HG03196 (cell line): Measurements from ENCODE around the gene ACKR3.

Source experiments
- ATAC-seq: cut with Tn5 transposase; IDR thresholded peaks from one replicate; pipeline ENCODE4 v1.9.1; 2021; ENCODE audit not compliant: unreplicated experiment

ACKR3 gene

GRCh38 chr2:236568068-236568921 is 1.3 kb upstream of the ACKR3 start:
- peak; percentile 43 for ATAC-seq

- ATAC-seq, result no peak
These were observed 578 bp upstream of the ACKR3 start for GRCh38 chr2:236568922-236569572.

DNA sequence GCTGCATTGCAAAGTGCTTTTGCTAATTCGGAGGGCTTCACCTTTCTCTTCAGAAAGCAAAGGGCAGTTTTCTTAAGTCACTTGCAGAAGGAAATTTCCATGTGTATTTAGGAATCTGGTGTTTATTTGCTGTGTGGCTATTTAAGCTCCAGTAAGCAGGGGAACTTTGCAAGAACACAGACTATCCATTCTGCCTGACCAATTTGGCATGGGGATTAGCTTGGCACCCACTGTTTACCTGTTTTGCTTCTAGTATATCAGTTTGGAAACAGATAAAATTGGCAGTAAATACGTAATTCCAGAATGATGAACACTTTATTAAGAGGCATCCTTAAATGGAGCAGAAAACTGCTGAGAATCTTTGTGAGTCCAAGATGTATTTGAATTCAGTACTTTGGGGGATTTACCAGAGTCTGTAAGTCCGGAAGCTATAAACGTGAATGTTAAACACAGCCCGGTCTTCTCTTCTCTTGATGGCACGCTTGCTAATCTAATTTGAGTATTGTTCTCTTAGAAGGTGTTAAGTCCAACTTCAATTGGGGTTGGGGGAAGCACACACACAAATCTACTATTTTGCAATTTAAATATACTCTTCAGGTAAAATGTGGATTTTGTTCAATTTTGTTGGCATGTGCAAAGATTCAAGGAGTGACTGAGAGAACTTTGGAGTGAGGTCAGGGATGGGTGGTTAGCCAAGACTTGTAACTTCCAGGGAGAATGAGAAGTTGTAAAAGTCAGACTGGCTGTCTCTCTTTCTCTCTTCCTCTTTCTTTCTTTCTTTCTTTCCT is 650 bp downstream of the ACKR3 start:
- no peak for ATAC-seq

GRCh38 chr2:236571145-236571544 is 1.5 kb downstream of the ACKR3 start:
- ATAC-seq, result no peak

DNA sequence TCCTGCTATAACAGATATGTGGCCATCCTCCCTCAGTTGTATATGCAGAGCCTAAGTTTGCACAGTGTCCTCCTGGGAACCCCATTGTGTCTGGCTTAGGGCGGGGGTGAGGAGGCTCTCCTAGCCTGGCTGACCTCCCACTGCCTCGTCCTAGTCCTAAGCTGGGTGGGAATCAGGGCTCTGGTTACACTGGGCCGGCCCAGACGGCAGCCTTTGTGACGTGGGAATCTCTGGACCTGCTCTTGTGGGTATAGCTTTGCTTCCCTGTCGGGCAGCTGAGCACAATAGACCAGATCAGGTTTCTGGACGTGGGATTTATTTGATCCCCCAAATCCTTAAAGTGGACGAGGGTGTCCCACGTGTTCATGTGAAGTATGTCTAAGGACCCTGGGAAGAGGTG is 2.9 kb downstream of the ACKR3 start:
- no peak for ATAC-seq

DNA sequence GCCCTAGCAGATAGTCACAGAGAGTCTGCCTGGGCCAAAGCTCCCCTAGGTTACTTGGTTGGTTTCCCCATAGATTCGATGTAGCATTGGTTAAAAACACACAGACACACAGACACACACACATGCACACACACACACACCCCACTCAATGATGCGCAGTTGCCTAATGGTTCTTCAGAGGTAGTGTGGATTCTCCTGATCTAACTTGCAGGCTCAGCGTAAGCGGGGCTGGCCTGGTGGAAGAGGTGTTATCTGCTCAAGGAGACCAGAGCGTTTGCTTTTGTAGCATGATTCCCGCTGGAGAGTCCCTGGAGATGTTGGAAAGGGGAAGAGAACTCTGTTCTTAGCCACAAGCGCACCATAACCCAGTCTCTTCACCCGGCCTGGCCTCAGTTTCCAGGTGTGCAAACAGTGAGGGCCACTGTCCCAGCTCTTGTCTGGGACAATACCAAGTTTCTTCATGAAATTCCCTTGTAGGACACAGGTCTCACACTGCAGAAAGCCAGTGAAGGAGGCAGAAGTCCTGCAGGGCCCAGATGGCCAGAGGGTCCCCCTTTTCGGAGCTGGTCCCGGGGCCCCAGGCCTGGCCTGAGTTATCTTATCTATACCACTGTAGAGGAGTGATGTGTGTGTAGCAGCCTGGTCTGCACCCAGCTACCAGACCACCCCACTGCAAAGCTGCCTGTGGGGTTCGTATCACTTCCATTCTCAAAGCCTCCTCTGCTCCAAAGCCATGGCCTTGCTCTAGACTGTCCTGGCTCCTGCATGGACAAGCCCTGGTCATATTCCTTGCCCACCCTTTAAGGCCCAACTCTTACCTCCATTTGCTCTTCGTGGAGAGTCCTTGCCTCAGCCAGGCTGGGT is 3.7 kb downstream of the ACKR3 start:
- ATAC-seq, result no peak

DNA sequence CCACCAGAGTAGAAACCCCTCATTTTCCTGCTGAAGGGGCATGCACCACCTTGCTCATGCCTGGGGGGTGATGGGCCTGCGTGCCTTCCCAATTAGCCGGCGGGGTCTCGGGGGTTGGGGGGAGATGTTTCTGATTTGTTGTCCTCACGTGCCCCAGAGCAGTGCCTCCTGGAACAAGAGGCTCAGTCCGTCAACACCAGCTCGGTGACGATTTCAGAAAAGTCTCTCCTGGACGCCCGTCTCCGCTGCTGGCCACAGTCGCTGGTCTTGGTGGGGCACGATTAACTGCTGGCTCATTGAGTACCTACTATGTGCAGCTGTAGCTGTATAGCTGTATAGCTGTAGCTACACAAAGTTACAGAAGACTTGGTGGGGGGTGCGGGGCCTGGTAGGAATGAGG is 4.4 kb downstream of the ACKR3 start:
- no peak for ATAC-seq

- ATAC-seq, result no peak
These were observed 5.0 kb downstream of the ACKR3 start for GRCh38 chr2:236574424-236575145.

GRCh38 chr2:236575510-236575909 is 5.9 kb downstream of the ACKR3 start:
- ATAC-seq, result no peak

DNA sequence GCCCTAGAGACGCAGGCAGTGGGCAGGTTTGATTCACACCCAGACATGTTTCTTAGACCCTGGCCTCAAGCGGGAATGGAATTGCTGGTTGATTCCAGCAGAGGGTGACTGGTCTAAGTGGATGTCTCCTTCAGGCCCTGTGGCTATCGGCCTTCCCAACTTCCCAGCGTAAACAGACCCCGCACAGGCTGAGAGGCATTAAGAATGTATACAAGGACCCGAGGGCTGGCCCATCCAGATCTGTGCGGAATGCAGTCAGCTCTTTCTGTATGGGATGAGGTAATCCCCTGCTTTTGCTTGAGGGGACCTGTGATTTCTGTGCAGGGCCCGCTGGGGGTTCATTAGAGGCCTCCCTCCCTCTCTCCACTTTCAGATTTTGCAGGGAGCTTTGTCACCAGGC is 6.5 kb downstream of the ACKR3 start:
- no peak for ATAC-seq

DNA sequence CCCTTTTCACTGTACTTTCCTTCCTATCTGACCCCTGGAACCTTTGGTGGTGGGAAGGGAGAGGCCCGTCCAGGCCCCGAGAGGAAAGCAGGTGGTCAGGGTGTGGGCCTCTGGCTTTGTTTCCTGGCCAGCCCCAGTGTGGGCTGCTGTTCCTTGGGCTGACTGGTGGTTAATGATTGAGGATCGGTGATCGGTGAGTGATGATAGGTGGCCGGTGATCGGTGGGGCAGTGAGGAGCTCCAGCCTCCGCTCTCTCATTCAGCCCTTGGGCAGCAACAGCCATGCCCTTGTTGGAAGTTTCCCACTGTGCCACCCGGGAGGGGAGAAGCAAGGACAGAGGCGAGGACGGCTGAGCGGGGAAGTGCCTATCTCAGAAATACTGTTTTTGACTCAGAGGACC is 7.3 kb downstream of the ACKR3 start:
- no peak for ATAC-seq

DNA sequence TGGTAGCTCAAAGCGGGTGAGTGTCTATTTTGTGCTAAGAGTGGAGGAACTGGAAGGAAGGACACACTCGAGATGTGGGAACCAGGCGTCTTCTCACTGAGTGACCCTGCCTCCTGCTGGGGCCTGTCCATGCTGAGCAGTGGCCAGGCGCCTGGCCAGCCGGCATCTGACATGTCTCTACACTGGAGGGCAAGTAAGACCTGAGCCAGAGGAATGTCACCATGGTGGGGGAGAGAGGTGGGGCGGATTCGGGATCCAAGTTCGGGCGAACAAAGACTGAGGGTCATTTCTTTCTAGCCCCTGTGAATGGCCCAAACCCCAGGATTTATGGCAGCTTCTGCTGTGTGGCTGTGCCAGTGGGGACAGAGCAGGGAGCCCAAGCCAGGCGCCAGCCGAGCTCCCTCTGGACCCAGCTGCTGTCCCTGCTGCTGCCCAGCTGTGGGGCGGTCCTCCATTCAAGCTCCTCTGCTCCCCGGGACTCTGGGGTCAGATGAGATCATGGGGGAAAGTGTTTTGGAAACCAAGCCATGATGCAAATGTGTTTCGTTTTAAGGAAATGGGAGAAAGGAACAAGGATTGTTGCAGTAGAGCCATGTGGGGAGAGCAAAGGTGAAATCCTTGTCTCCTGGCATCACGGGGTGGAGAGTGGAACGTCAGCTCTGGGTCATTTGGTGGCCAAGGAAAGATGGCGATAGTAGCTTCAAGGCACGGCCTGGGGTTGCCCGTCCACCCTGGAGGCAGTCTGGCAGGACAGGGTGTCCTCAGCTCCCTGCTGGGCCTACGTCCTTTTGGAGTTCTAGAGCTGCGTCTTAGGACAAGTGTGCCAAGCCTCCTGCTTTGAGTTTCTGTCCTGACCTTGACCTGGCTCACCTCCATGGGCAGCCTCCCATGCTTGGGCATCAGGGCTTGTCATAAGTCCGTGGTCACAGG is 8.1 kb downstream of the ACKR3 start:
- ATAC-seq, result no peak

DNA sequence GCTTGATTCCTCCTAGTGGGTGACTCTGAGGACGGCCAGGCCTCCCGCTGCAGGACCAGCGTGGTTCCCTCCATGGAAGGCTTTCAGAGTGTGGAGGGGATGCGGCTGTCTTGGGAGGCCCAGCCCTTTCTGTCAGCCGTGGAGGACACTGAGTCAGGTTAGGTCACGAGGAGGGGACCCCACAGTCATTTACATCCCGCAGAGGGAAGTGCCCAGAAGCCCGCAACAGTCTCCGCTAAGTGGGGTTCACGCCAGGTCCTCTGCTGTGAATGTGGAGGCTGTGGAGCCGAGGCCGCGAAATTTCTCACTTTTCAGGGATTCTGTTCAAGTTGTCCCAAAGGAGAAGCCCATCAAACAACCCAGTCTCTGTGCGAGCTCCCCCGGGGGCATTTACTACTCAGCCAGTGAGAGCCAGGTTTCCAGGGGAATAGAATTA is 8.8 kb downstream of the ACKR3 start:
- no peak for ATAC-seq

- no peak for ATAC-seq
These were observed 9.6 kb downstream of the ACKR3 start for GRCh38 chr2:236579048-236579745.

DNA sequence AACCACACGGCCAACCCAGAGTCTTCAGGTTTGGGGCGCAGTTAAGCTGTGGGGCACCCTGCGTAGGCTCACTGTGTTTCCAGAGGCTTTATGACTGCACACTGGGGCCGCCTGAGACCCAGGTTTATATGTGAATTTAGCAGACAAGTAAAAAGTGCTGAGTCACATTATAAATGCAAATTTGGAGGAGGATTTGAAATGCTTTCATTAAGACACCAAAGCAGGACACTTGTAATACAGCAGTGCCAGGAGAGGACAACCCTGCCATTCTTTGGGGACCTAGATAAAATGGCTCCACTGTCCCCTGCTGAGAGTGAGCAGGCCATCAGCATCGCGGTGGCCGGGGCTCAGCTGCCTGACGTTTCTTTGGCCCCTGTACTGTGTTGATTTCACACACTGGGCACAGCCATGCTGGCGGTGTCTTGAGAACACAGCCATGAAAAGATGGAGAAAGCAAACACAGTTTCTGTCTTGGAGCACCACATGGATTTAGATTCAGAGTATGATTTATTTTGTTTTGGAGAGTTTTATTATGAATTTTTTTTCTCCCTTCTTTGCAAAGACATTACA is 10.2 kb downstream of the ACKR3 start:
- ATAC-seq, result no peak

GRCh38 chr2:236580746-236581355 is 11.2 kb downstream of the ACKR3 start:
- no peak for ATAC-seq

DNA sequence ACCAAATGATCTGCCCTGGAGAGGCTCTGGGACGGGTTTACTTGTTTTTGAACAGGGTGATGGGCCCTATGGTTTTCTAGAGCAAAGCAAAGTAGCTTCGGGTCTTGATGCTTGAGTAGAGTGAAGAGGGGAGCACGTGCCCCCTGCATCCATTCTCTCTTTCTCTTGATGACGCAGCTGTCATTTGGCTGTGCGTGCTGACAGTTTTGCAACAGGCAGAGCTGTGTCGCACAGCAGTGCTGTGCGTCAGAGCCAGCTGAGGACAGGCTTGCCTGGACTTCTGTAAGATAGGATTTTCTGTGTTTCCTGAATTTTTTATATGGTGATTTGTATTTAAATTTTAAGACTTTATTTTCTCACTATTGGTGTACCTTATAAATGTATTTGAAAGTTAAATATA is 11.9 kb downstream of the ACKR3 start:
- no peak for ATAC-seq

DNA sequence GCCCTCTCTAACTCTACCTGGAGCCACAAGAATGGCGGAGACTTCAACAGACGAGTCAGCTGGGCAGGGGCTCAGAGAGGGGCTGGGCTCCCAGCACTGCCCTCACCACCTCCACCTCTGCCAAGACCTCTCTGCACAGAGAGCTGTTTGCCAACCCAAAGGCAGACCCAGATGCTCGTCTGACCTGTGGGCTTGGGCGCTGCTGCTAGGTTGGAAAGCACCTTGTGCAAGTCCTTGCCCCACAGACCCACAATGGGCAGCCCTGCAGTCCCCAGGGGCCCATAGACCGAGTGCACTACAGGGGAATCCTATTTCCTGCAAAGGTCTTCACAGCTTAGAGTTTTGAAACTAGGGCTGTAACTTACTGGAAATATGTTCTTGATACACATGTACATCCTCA is 13.3 kb downstream of the ACKR3 start:
- ATAC-seq, result no peak
